NCI-H2196 treated with DMSO at 0.1 percent for 48 hours (cell line): ENCODE results near the gene RFT1.

Experiments used
- DNase-seq: peaks from one replicate; lab custom pipeline; 2025; ENCODE audit not compliant: unreplicated experiment; lab: John Stamatoyannopoulos, UW

Gene RFT1

GRCh38 chr3:53150247-53151085, 20.2 kb upstream of the RFT1 start:
- DNase-seq, result no peak

DNA sequence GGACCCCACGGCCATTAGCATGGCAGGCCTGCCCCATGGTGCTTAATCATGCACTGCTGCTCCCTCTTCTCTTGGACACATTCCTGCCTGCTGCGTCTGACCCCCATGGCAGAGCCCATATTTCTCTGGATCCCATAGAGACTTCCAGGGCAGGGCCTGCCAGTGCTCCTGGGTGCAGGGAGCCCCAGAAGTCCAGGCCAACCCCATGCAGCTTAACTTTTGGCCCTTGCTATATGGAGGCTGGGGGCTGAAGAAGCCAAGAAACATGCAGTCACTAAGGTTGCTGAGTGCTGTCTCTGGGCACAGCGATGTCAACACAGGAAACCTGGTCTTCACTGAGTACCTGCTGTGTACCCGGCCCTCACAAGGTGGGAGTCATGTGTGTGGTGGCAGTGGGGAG, 19.5 kb upstream of the RFT1 start:
- DNase-seq, result no peak

DNA sequence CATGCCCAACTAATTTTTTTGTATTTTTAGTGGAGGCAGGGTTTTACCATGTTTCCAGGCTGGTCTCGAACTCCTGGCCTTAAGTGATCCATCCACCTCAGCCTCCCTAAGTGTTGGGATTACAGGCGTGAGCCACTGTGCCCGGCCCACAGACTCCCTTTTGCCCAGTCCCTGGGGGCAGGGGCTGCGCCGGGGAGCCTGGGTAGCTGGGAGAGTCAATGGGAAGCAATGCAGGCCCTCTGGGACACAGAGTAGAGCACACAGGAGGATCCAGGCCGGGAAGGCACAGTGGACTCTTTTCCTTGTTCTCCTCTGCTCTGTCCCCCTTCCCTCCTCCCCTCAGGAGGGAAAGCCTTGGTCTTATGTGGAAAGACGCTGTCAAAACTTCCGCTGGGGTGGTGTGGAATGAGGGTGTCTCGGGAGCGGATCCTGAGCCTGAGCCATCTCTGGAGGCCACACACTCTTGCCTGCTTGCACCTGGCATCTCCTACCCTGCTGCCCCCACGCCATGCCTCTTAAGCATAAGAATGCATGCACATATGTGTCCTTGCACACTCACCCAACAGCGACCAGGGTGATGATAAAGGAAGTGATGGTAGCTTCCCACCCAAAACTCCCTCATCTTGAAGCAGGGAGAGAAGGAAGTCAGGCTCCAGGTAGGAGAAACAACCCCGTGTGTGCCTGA, 18.9 kb upstream of the RFT1 start:
- no peak for DNase-seq

DNA sequence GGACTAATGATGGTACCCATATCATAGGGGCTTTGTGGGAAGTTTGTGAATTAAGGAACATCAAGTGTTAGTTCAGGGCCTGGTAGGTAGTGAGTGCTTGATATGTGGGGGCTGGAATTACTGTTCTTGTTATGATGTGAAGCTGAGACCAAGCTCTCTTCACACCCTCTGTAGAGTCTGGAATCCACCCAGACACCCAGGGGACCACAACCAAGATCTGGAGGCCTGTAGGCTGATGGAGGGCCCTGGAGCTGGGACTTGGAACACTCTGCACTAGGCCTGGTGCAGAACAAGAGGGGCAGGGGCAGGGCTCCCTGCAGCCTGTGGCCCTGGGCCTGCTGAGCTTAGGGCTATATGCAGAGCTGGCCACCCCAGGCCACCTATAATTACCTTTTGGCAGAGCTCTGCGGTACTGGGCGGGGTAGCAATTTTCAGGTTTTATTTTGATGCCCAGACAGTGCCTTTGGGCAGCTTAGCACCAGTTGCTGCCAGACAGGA, 17.7 kb upstream of the RFT1 start:
- DNase-seq, result no peak

- no peak for DNase-seq
Observed at GRCh38 chr3:53147151-53147902, 17.1 kb upstream of the RFT1 start.

GRCh38 chr3:53146319-53146891, 16.2 kb upstream of the RFT1 start:
- DNase-seq, result no peak

- DNase-seq, result no peak
Observed at GRCh38 chr3:53145713-53146080, 15.5 kb upstream of the RFT1 start.

DNA sequence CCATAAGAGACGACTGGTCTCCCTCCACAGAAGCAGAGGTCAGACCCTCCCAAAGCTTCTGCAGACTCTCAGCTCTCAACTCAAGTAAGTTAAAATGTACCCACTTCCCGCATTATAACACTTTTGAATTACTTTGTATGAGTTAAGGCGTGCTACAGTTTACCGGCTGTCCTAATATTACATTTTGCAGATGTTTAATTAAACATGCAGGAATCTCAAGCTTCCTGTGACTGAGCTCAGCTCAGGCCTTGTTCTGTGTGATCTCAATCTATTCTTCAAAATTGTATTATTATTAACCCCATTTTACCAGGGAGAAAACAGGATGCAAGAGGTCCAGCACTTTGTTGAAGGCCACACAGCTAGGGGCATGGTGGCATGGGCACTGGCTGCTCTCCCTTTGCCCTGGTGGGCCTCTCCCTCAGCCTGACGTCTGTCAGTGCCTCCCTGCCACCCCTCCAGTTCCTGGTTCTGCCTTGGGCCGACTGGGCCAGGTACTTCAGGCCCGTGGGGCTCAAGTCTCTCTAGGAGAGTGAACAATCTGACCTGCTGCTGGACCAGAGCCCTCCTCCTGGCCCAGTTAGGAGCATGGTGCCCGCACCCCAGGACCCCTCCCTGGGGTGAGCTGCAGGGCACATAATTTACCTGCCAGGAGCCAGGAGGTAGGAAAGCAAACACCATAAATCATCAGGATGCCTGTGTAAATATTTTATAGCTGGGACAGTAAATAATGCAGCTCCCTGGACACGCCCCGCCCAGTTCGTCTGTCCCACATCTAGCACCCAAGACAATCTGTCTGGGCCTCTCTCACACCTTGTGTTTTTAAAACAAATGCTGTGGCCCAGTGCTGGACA, 14.9 kb upstream of the RFT1 start:
- no peak for DNase-seq

DNA sequence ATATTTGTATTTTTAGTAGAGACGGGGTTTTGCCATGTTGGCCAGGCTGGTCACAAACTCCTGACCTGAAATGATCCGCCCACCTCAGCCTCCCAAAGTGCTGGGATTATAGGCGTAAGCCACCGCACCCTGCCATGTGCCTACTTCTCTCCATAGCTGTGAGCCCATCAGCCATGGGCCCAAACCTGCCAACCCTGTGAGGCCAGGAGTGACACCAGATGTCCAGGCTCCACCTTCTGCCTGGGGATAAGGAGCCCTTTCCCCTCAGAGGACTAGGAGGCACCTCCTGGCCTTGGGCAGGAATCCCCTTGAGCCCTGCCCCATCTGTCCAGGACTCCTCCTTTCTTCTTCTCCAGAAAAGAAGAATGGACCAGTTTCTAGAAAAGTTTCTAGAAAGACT, 14.2 kb upstream of the RFT1 start:
- DNase-seq, result no peak

GRCh38 chr3:53142986-53143385, 12.8 kb upstream of the RFT1 start:
- no peak for DNase-seq

GRCh38 chr3:53140847-53141845, 10.9 kb upstream of the RFT1 start:
- no peak for DNase-seq

DNA sequence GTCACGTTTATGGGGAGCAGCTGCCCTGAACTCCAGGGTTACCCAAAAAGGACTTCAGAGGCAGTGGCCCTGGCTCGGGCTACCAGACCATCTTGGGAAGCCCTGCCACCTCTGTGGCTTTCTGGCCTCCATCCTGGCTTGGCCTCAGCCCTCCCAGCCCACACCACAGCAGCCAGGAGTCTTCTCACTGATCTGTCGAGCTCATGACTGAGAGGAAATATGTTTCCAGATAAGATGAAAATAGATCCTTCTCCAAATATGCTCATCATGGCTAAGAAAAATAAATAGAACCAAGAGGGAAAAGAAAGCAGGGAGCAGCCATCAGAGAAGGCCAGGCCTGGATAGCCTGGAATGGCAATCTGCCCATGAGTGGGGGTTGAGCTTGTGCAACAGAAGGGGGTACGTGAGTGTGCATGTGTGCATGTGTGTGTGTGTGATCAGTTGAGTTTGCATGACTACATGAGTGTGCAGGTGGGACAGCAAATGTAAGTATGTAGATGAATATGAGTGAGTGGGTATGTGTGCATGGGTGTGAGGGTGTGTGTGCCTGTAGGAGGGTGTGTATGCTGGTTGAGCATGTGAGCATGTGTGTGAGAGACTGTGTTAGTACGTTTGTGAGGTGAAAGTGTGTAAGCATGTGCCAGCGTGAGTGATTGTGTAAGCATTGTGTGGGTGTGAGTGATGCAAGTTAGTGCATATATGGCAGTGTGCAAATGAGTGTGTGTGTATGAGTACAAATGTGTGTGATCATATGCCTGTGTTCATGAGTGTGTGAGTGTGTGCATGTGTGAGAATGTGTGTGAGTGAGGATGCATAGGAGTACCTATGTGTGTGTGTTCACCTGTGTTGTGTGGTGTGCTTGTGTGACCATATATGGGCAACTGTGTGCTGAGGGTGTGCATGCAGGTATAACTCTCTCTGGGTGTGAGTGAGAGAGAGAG, 9.9 kb upstream of the RFT1 start:
- no peak for DNase-seq

GRCh38 chr3:53137835-53138446, 7.7 kb upstream of the RFT1 start:
- DNase-seq, result no peak

DNA sequence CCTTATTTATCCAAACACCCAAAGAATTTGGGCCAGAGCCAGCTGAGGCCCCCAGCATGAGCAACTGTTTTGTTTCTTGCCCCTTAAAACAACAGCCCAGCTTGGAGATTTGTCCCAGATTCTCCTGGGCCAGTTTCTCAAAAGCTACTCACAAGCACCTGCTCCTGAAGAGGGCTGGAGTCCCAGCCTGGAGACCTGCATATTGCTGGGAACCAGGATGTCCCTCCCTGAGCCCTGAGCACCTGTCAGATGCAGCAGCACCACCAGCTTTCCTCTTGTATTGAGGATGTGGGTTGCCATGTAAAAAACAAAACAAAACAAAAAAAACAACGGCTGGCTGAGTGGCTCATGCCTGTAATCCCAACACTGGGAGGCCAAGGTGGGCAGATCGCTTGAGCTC, 7.0 kb upstream of the RFT1 start:
- no peak for DNase-seq

- peak; percentile 88 for DNase-seq
Observed at GRCh38 chr3:53134631-53135232, 4.5 kb upstream of the RFT1 start.

- no peak for DNase-seq
Observed at GRCh38 chr3:53132347-53132746, 2.1 kb upstream of the RFT1 start.

- DNase-seq, result no peak
Observed at GRCh38 chr3:53131096-53131495, 861 bp upstream of the RFT1 start.
